Large intestine (tissue), 3 donors: Measurements from ENCODE around the gene MDFIC. TPM values are rescaled to one million over a fixed set of nuclear protein-coding genes. Genes with fewer than 3 reads are reported as not detected.

Experiments
- DNase-seq, 2 donors: peaks; one replicate each; pipeline versions ENCODE4 v3.0.0 to v3.0.0-alpha.2; 2013
- H3K27ac ChIP-seq: one replicate; pipeline ENCODE4 v1.5.1; 2013; ENCODE audit warnings: low read length
- H3K27me3 ChIP-seq: 2 replicates; pipeline ENCODE4 v1.6.1; 2013; ENCODE audit warnings: low read length; ENCODE audit not compliant: control insufficient read depth, insufficient read depth
- H3K36me3 ChIP-seq: 2 replicates; pipeline ENCODE4 v1.6.1; 2013; ENCODE audit warnings: low read length; ENCODE audit not compliant: control insufficient read depth, insufficient read depth
- H3K4me1 ChIP-seq: one replicate; pipeline ENCODE4 v1.6.1; 2013; ENCODE audit warnings: low read length; ENCODE audit not compliant: control insufficient read depth, insufficient read depth
- H3K4me3 ChIP-seq: one replicate; pipeline ENCODE4 v1.5.1; 2013; ENCODE audit warnings: low read length
- H3K9me3 ChIP-seq: one replicate; pipeline ENCODE4 v1.6.1; 2013; ENCODE audit warnings: mild to moderate bottlenecking, low read depth, low read length, moderate library complexity; ENCODE audit not compliant: control insufficient read depth
- WGBS: methylation state at CpG from one replicate; pipeline ENCODE4 v1.1.5; 2013; ENCODE audit warnings: low lambda C conversion rate; ENCODE audit not compliant: insufficient coverage; 5-methylcytosine and 5-hydroxymethylcytosine counted together
- polyA plus RNA-seq: library from polyadenylated mRNA; unstranded; fragments of 120-200 nt; gene quantifications from one replicate; pipeline ENCODE4 v1.2.1, GENCODE V29; 2013

Gene MDFIC
- polyA plus RNA-seq, 1 donor = 14.2 TPM

DNA sequence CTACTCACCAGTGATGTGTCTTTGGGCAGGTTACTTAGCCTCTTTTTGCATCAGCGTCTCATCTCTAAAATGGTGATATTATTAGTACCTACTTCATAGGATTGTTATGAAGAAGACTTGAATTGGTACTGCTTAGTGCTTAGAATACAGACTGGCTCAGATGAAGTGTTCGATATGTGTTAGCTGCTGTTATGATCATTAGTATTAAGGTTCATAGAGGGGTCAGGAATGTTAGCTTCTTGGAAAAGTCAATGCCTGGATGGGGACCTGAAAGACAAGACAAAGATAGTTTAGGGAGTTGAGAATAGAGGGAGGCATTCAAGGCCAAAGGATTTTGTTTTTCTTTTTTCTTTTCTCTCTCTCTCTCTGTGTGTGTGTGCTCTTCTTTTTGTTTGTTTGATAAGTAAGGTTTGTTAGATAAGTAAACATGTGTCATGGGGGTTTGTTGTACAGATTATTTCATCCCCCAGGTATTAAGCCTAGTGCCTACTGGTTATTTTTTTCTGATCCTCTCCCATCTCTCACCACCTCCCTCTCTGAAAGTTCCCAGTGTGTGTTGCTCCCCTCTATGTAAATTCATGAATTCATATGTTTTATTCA lies 63.3 kb downstream of the MDFIC start:
- no peaks in the 10 kb centered on the region for H3K27me3 ChIP-seq
- H3K9me3 ChIP-seq = no peaks in the 10 kb centered on the region
- WGBS = no CpG with 5 or more reads among the region's 2 CpGs
- H3K4me1 ChIP-seq = no peaks in the 10 kb centered on the region
- DNase-seq = no peak
- H3K27ac ChIP-seq = no peak overlapping the region
- no peaks in the 10 kb centered on the region for H3K36me3 ChIP-seq
- no peak overlapping the region for H3K4me3 ChIP-seq

DNA sequence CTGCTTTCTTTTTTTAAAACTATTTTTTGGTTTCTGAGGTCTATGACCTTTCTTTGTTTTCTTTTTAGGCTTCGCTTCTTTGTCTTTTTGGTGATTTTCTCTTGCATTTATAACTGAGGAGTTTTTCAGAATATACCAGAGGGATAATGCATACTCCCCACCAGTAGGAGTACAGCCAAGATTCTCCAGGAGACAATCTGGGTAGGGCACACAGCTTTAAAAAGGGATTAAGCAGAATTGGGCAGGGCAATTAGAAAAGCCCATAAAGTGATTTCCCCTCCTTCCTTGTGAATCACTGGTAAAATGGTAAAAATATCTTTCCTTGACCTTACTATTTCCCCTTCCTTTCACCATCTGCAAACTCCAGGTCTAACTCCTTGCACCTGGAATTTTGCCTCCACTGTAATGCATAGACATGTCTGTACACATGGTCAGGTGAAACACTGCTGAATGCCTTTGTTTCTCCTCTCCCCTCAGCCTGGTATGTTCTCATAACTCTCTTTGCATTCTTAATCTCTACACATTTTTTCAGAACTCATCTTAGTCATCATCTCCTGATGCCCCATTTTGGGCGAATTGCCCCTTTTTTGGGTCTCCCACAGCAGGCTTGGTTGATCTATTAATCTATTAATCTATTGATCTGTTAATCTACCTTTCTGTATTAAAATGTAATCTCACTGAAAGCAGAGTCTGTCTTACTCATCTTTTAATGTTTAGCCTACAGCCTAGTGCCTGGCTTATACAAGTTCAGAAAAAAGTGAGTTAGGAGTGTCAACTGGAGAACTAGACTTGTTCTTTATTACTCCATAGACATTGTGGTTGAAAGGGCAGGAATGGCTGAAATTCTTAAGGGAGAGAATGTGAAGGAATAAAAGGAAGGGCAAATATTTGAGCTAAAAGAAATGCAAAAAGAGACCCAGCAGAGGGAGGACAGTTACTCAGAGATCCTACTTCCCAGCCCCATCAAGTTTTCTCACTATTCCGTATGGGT lies 64.6 kb downstream of the MDFIC start:
- no peaks in the 10 kb centered on the region for H3K27me3 ChIP-seq
- H3K27ac ChIP-seq = no peak overlapping the region
- no peaks in the 10 kb centered on the region for H3K9me3 ChIP-seq
- WGBS = 83% methylated on average over 3 of the region's 3 CpGs
- DNase-seq = no peak
- no peak overlapping the region for H3K4me3 ChIP-seq
- no peaks in the 10 kb centered on the region for H3K4me1 ChIP-seq
- no peaks in the 10 kb centered on the region for H3K36me3 ChIP-seq

DNA sequence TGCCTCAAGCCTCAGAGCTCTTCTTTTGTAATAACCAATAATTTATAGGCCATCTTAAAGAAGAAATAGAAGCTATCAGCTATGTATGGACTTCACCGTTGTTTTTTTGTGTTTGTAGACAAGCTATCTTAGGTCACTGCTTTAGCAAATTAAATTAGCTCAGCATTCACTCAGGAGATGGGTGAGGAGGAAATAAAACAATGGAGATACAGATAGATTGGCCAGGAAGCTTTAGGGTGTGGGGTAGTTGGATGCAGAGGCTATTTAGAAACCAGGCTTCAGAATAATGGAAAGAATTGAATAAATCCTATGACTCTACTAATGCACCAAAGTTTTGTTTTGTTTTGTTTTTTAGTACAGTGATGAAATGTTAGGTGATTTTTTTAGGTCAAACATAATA lies 66.1 kb downstream of the MDFIC start:
- H3K4me3 ChIP-seq = no peak overlapping the region
- no peaks in the 10 kb centered on the region for H3K27me3 ChIP-seq
- H3K27ac ChIP-seq = no peak overlapping the region
- no peaks in the 10 kb centered on the region for H3K9me3 ChIP-seq
- no peaks in the 10 kb centered on the region for H3K4me1 ChIP-seq
- no peaks in the 10 kb centered on the region for H3K36me3 ChIP-seq
- no peak for DNase-seq
- 43% methylated on average over 1 of the region's 1 CpG for WGBS

DNA sequence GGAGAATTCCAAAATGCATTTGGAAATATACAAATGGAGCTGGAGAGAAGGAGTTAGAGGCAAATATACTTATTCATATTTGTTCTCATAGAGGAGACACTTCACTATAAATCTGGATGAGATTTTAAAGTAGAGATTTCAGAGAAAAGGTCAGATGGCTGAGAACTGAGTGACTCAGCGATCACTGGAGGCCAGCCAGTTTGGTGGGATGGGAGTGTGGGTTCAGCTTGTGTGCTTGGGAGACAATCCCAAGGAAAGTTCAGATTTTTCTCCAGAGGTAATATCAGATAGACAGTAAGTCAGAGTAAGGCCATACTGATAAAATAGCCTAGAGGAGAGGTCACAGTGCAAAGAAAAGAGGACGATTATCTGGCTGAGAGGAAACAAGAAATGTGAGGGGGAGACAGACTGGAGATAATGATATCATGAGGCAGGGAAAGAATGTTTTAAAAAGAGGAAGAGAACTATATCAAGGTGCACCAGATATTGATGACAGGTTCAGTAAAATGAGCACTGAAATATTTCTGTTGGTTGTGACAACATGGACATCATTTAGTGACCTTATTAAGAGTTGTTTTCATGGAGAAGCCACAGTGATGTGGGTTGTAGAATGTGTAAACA lies 67.0 kb downstream of the MDFIC start:
- no peaks in the 10 kb centered on the region for H3K27me3 ChIP-seq
- H3K4me3 ChIP-seq = no peak overlapping the region
- no peak overlapping the region for H3K27ac ChIP-seq
- H3K9me3 ChIP-seq = no peaks in the 10 kb centered on the region
- DNase-seq = no peak
- H3K36me3 ChIP-seq = no peaks in the 10 kb centered on the region
- H3K4me1 ChIP-seq = no peaks in the 10 kb centered on the region
- WGBS = 17% methylated on average over 1 of the region's 2 CpGs

DNA sequence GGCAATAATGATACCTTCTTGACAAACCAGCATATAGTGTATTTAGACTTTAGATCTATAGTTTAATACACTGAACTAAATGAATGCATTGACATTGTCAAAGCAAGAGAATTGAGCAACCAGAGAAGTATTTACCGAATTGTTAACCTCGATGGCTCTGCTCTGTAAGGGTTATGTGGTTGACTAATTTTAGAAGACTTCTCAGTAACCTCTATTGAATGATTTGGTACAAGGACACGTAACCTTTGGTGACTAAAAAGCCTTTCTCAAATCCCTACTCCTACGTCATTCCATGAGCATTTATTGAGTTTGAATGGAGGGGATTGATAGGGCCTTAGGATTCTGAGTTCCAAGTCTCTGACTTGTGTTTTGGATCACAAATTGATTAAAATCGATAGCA lies 67.6 kb downstream of the MDFIC start:
- Histone ChIP-seq H3K36me3 (no peaks in the 10 kb centered on the region), H3K27me3 (no peaks in the 10 kb centered on the region), H3K4me1 (no peaks in the 10 kb centered on the region), H3K27ac (no peak overlapping the region), H3K4me3 (no peak overlapping the region), H3K9me3 (no peaks in the 10 kb centered on the region)
- no peak for DNase-seq
- 98% methylated on average over 5 of the region's 5 CpGs for WGBS

DNA sequence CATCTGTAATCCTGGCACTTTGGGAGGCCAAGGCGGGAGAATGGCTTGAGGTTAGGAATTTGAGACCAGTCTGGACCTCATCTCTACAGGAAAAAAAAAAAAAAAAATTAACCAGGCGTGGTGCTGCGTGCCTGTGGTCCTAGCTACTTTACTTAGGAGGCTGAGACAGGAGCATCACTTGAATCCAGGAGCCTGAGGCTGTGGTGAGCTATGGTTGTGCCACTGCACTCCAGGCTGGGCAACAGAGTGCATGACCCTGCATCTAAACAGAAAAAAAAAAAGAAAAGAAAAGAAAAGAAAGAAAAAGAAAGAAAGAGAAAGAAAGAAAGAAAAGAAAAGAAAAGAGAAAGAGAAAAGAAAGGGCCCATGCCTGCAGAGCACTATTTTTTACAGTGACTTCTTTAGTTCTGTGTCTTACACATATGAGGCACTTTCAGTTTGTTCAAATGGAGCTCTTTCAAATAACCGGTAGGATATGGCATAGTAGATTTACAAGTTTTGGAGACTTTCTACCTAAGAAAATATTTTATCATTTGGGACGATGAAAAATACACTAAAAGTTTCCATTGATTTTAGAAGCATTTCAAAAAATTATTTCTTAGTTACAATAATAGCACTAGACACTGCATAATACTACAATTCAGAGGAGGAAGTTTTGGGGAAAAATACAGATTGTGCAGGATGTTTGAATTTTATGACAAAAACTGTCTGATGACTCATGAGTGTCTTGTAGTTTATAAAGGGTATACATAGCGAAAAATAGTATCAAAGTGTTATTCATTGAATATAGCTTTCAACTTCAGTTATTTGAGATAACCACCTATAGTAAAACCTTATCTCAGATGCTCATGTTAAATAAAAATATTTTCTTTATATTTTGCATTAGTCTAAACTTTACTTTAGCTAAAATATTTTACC lies 75.9 kb downstream of the MDFIC start:
- H3K4me3 ChIP-seq = no peak overlapping the region
- no peak overlapping the region for H3K27ac ChIP-seq
- H3K27me3 ChIP-seq = no peaks in the 10 kb centered on the region
- no peaks in the 10 kb centered on the region for H3K4me1 ChIP-seq
- H3K9me3 ChIP-seq = no peaks in the 10 kb centered on the region
- 100% methylated on average over 3 of the region's 6 CpGs for WGBS
- H3K36me3 ChIP-seq = no peaks in the 10 kb centered on the region
- no peak for DNase-seq

DNA sequence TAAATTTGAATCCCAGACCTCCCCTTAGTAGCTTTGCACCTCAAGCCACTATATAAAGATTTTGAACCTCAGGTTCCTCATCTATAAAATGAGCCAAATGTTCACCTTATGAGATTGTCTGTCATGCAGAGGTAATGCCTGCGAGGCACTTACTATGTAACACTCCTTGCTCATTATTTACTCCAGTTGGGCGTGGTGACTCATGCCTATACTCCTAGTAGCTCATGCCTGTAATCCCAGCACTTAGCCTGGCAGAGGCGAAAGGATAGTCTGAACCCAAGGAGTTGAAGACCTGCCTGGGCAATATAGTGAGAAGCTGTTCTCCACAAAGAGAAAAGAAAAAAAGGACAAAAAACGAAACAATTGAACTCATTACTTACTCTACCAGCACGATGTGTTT lies 82.2 kb downstream of the MDFIC start:
- Histone ChIP-seq H3K4me1 (no peaks in the 10 kb centered on the region), H3K27me3 (no peaks in the 10 kb centered on the region), H3K27ac (no peak overlapping the region), H3K36me3 (no peaks in the 10 kb centered on the region), H3K4me3 (no peak overlapping the region), H3K9me3 (no peaks in the 10 kb centered on the region)
- no peak for DNase-seq
- 94% methylated on average over 2 of the region's 5 CpGs for WGBS

DNA sequence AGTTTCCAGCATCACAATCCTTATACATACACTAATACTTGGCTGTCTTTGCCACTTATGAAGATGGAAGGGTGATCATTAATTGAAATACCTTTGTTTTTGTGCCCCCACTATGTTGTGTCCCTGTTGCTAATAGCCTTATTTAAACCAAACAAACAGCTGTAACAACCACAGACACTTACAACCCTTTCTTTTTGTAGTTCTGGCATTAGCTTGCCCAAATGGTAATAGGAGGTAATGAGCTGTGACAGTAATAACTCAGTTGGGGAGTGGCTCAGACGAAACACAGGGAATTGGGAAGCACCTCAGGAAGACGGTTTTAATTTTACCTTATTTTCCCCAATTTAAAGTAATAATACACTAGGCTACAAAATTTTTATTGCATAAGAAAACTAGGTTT lies 83.4 kb downstream of the MDFIC start:
- H3K4me1 ChIP-seq = no peaks in the 10 kb centered on the region
- no peak overlapping the region for H3K27ac ChIP-seq
- H3K27me3 ChIP-seq = no peaks in the 10 kb centered on the region
- WGBS = 93% methylated on average over 2 of the region's 2 CpGs
- DNase-seq = no peak
- H3K4me3 ChIP-seq = no peak overlapping the region
- H3K36me3 ChIP-seq = no peaks in the 10 kb centered on the region
- no peaks in the 10 kb centered on the region for H3K9me3 ChIP-seq

DNA sequence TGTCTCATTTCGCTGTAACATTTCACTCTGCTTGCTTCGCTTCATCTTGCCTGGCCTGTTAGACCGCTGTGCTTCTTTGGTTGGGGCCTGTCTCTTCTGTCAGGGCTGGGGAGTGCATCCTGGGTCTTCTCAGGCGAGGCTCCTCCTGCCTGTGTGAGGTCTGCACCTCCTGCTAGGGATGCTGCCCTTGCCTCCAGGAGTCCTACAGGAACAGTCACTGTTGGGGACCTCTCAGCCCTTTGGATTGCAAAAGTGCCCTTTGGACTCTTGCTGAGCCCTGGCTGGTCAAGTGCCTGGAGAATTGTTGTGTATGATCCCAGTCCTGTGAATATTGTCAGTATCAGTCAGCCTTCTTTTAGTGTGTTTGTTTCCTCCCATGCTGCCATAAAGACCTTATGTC lies 84.1 kb downstream of the MDFIC start:
- no CpG with 5 or more reads among the region's 4 CpGs for WGBS
- H3K9me3 ChIP-seq = no peaks in the 10 kb centered on the region
- no peaks in the 10 kb centered on the region for H3K36me3 ChIP-seq
- no peak overlapping the region for H3K4me3 ChIP-seq
- H3K27me3 ChIP-seq = no peaks in the 10 kb centered on the region
- DNase-seq = peak; percentile 71 to 81
- no peak overlapping the region for H3K27ac ChIP-seq
- no peaks in the 10 kb centered on the region for H3K4me1 ChIP-seq

DNA sequence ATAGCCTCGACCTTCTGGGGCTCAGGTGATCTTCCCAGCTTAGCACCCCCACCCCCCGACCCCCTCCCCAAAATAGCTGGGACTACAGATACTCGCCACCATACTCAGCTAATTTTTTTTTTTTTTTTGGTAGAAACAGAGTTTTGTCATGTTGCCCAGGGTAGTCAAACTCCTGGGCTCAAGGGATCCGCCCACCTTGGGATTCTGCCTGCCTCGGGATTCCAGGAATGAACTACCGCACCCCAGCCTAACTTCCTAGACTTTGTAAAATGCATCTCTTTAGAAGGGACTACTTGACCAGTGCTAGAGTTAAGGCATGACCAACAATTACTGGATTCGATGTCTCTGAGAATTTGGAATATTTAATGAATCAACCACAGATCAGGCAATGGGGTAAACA lies 85.9 kb downstream of the MDFIC start:
- H3K27me3 ChIP-seq = no peaks in the 10 kb centered on the region
- no peak overlapping the region for H3K4me3 ChIP-seq
- DNase-seq = no peak
- no peaks in the 10 kb centered on the region for H3K36me3 ChIP-seq
- WGBS = no CpG with 5 or more reads among the region's 7 CpGs
- no peaks in the 10 kb centered on the region for H3K4me1 ChIP-seq
- no peaks in the 10 kb centered on the region for H3K9me3 ChIP-seq
- H3K27ac ChIP-seq = no peak overlapping the region
